ENCODE data around the gene TCF7L1. TPM values are rescaled to one million over a fixed set of nuclear protein-coding genes. Genes with fewer than 3 reads are reported as not detected.

TCF7L1 gene
- total RNA-seq, 1 experiment from 2014 or later, result 1.1 TPM

- CTCF ChIA-PET, result no interaction called here
- Mint-ChIP-seq H3K9me3 (ENCODE audit: unreplicated experiment) (no peaks in the 10 kb centered on the region), H3K27me3 (ENCODE audit: insufficient read depth, unreplicated experiment) (no peaks in the 10 kb centered on the region), H3K4me1 (ENCODE audit: insufficient read depth, unreplicated experiment) (no peaks in the 10 kb centered on the region), H3K27ac (ENCODE audit: low read depth, unreplicated experiment) (no peak overlapping the region), H3K4me3 (ENCODE audit: unreplicated experiment) (no peak overlapping the region), H3K36me3 (ENCODE audit: insufficient read depth, unreplicated experiment) (no peaks in the 10 kb centered on the region)
- POLR2A ChIA-PET, result interaction anchor here (0.5 to 0.9 kb wide), 2 partner anchors 55 to 62 kb away, joined by 3 read pairs; no protein-coding TSS in a partner anchor
- TF ChIP-seq CTCF (IDR thresholded peaks at IDR 0.05; ENCODE audit: unreplicated experiment), result no peak
- no peak for DNase-seq (ENCODE audit: unreplicated experiment)
- BruUV-seq (replicated peaks), result no TSS peak
- intact Hi-C loops (cut with micrococcal nuclease), result no loop called here
Observed at GRCh38 chr2:85166021-85166420, 32.8 kb downstream of the TCF7L1 start.

GRCh38 chr2:85167479-85167878, 34.3 kb downstream of the TCF7L1 start:
- POLR2A ChIA-PET, result no interaction called here
- intact Hi-C loops (cut with micrococcal nuclease), result no loop called here
- no peaks in the 10 kb centered on the region for H3K27me3 Mint-ChIP-seq (ENCODE audit: insufficient read depth, unreplicated experiment)

GRCh38 chr2:85168942-85169341, 35.8 kb downstream of the TCF7L1 start:
- no peaks in the 10 kb centered on the region for H3K9me3 Mint-ChIP-seq (ENCODE audit: unreplicated experiment)
- no peak for DNase-seq (ENCODE audit: unreplicated experiment)
- intact Hi-C loops (cut with micrococcal nuclease), result no loop called here
- H3K4me1 Mint-ChIP-seq (ENCODE audit: insufficient read depth, unreplicated experiment), result no peaks in the 10 kb centered on the region
- BruUV-seq (replicated peaks), result no TSS peak
- POLR2A ChIA-PET, result no interaction called here
- H3K27ac Mint-ChIP-seq (ENCODE audit: low read depth, unreplicated experiment), result no peak overlapping the region
- CTCF ChIA-PET, result no interaction called here
- no peaks in the 10 kb centered on the region for H3K27me3 Mint-ChIP-seq (ENCODE audit: insufficient read depth, unreplicated experiment)
- H3K36me3 Mint-ChIP-seq (ENCODE audit: insufficient read depth, unreplicated experiment), result no peaks in the 10 kb centered on the region
- no peak overlapping the region for H3K4me3 Mint-ChIP-seq (ENCODE audit: unreplicated experiment)
- TF ChIP-seq CTCF (IDR thresholded peaks at IDR 0.05; ENCODE audit: unreplicated experiment), result no peak

More at GRCh38 chr2:85167479-85167878, 34.3 kb downstream of the TCF7L1 start:
- H3K4me1 Mint-ChIP-seq (ENCODE audit: insufficient read depth, unreplicated experiment), result no peaks in the 10 kb centered on the region
- no peaks in the 10 kb centered on the region for H3K36me3 Mint-ChIP-seq (ENCODE audit: insufficient read depth, unreplicated experiment)
- TF ChIP-seq CTCF (IDR thresholded peaks at IDR 0.05; ENCODE audit: unreplicated experiment), result no peak
- no peak overlapping the region for H3K4me3 Mint-ChIP-seq (ENCODE audit: unreplicated experiment)
- no TSS peak for BruUV-seq (replicated peaks)
- no peaks in the 10 kb centered on the region for H3K9me3 Mint-ChIP-seq (ENCODE audit: unreplicated experiment)
- no peak for DNase-seq (ENCODE audit: unreplicated experiment)
- CTCF ChIA-PET, result interaction anchor here (0.8 to 1.0 kb wide), 3 partner anchors 18 to 132 kb away, joined by 3 to 4 read pairs (median 4); no protein-coding TSS in a partner anchor
- H3K27ac Mint-ChIP-seq (ENCODE audit: low read depth, unreplicated experiment), result no peak overlapping the region

- intact Hi-C loops (cut with micrococcal nuclease), result no loop called here
- no peak overlapping the region for H3K27ac Mint-ChIP-seq (ENCODE audit: low read depth, unreplicated experiment)
- TF ChIP-seq CTCF (IDR thresholded peaks at IDR 0.05; ENCODE audit: unreplicated experiment), result no peak
- H3K4me3 Mint-ChIP-seq (ENCODE audit: unreplicated experiment), result no peak overlapping the region
- ChIA-PET POLR2A (no interaction called here), CTCF (interaction anchor here (1.0 kb wide), 1 partner anchor 15 kb away, joined by 3 read pairs; no protein-coding TSS in a partner anchor)
- H3K4me1 Mint-ChIP-seq (ENCODE audit: insufficient read depth, unreplicated experiment), result no peaks in the 10 kb centered on the region
- BruUV-seq (replicated peaks), result no TSS peak
- no peaks in the 10 kb centered on the region for H3K9me3 Mint-ChIP-seq (ENCODE audit: unreplicated experiment)
- H3K27me3 Mint-ChIP-seq (ENCODE audit: insufficient read depth, unreplicated experiment), result no peaks in the 10 kb centered on the region
- no peak for DNase-seq (ENCODE audit: unreplicated experiment)
- no peaks in the 10 kb centered on the region for H3K36me3 Mint-ChIP-seq (ENCODE audit: insufficient read depth, unreplicated experiment)
Observed at GRCh38 chr2:85169581-85169980, 36.4 kb downstream of the TCF7L1 start.
